GM12801 (cell line): ENCODE measurements around the gene AKR7A3.

ENCODE experiments used
- TF ChIP-seq, protein P1 (sequence below): IDR thresholded peaks from one replicate; pipeline ENCODE4 v1.5.1; 2011; ENCODE audit warnings: control low read depth; ENCODE audit not compliant: insufficient read length; ENCODE audit errors: extremely low read depth

Gene AKR7A3

DNA sequence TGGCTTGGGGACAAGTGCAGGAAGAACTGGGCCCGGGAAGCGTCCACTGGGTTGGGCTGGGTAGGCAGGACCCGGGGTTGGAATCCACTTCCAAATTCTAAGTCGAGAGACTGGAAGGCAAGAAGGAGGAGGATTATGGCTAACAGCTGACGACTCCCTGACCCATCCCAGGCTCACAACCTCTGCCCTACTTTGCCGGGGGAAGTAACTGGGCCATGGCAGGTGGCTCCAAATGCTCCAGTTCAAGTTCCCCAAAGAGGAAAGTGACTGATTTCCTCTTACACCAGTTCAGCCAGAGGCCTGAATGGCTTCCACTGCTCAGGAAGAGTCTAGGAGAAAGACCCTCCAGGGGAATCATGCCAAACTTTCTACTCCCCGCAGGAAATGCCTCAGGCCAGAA, 48.7 kb downstream of the AKR7A3 start:
- TF ChIP-seq, protein P1, sequence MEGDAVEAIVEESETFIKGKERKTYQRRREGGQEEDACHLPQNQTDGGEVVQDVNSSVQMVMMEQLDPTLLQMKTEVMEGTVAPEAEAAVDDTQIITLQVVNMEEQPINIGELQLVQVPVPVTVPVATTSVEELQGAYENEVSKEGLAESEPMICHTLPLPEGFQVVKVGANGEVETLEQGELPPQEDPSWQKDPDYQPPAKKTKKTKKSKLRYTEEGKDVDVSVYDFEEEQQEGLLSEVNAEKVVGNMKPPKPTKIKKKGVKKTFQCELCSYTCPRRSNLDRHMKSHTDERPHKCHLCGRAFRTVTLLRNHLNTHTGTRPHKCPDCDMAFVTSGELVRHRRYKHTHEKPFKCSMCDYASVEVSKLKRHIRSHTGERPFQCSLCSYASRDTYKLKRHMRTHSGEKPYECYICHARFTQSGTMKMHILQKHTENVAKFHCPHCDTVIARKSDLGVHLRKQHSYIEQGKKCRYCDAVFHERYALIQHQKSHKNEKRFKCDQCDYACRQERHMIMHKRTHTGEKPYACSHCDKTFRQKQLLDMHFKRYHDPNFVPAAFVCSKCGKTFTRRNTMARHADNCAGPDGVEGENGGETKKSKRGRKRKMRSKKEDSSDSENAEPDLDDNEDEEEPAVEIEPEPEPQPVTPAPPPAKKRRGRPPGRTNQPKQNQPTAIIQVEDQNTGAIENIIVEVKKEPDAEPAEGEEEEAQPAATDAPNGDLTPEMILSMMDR = no peak

DNA sequence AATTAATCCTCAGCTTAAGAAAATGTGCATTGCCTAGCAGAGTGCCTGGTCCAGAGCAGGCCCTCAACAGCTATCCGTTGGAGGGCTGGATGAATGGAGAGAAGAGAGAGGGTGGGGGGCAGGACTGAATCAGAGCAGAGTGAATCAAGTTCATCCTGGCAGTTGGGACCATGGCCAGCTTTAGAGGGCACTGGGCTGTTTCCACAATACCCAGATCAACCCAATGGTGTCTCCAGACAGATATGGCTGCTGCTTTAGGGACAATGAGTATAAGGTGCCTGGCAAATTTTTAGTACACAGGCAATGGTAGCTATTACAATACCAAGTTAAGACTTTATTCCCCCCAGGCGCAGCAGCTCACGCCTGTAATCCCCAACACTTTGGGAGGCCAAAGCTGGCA, 54.3 kb downstream of the AKR7A3 start:
- TF ChIP-seq, protein P1 = no peak
